ENCODE measurements around the gene UBN2.

The UBN2 gene

DNA sequence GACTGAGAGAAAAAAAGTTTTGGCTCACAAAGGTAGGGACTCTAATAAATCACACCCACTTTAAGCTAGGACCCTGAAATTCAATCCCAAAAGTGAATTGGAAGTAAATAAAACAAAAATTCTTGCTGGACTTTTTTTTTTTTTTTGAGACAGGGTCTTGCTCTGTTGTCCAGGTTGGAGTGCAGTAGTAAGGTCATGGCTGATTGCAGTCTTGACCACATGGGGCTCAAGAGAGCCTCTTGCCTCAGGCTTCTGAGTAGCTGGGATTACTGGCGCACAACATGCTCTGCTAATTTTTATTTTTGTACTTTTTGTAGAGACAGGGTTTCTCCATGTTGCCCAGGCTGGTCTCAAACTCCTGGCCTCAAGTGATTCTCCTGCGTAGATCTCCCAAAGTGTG lies 123.7 kb downstream of the UBN2 start:
- TF ChIP-seq, protein P1, sequence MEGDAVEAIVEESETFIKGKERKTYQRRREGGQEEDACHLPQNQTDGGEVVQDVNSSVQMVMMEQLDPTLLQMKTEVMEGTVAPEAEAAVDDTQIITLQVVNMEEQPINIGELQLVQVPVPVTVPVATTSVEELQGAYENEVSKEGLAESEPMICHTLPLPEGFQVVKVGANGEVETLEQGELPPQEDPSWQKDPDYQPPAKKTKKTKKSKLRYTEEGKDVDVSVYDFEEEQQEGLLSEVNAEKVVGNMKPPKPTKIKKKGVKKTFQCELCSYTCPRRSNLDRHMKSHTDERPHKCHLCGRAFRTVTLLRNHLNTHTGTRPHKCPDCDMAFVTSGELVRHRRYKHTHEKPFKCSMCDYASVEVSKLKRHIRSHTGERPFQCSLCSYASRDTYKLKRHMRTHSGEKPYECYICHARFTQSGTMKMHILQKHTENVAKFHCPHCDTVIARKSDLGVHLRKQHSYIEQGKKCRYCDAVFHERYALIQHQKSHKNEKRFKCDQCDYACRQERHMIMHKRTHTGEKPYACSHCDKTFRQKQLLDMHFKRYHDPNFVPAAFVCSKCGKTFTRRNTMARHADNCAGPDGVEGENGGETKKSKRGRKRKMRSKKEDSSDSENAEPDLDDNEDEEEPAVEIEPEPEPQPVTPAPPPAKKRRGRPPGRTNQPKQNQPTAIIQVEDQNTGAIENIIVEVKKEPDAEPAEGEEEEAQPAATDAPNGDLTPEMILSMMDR (IDR thresholded peaks at IDR 0.05; ENCODE audit: borderline replicate concordance, insufficient read depth, low read depth, low read length): no peak
- no peak overlapping the region for H3K4me3 ChIP-seq (ENCODE audit: low read depth, low read length)

DNA sequence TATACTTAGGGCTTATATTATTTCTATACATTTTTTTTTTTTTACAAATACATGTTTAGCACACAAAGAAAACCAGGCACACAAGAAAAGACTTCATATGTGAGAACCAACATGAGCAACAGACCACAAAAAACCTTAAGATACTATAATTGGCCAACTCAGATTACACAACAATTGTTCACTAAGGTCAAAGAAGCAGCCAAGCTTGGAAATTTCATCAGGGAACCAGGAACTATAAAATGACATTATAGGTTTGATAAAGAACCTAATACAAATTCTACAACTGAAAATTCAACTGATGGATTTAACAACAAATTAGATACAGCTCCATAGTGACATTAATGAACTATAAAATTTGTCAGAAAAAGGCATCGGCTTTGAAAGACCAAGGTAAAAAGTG lies 124.3 kb downstream of the UBN2 start:
- no peak overlapping the region for H3K4me3 ChIP-seq (ENCODE audit: low read depth, low read length)
- TF ChIP-seq, protein P1 (IDR thresholded peaks at IDR 0.05; ENCODE audit: borderline replicate concordance, insufficient read depth, low read depth, low read length): no peak

Measured in GM12875 (cell line).